Transverse colon (tissue), 4 donors: Measurements from ENCODE around the gene EFNA4. TPM values are rescaled to one million over a fixed set of nuclear protein-coding genes. Genes with fewer than 3 reads are reported as not detected.

Experiments
- DNase-seq: peaks from one replicate; pipeline ENCODE4 v3.0.0-alpha.2; 2019
- H3K27ac ChIP-seq, 4 donors: fragments of 200-600 bp; sonication (generic); 2 replicates each; pipeline ENCODE4 v1.5.1; 2016 to 2018; ENCODE audit warnings: inconsistent platforms in 4 of 4
- H3K27me3 ChIP-seq: fragments of 200-600 bp; sonication (generic); 2 replicates; pipeline ENCODE4 v1.5.1; 2017; ENCODE audit warnings: inconsistent platforms
- H3K36me3 ChIP-seq, 4 donors: fragments of 200-600 bp; sonication (generic); 2 replicates each; pipeline ENCODE4 v1.5.1; 2017 to 2019; ENCODE audit warnings: inconsistent platforms in 4 of 4
- H3K4me1 ChIP-seq, 4 donors: fragments of 200-600 bp; sonication (generic); 2 replicates each; pipeline ENCODE4 v1.5.1; 2017 to 2020; ENCODE audit warnings: inconsistent platforms in 4 of 4
- H3K4me3 ChIP-seq, 4 donors: fragments of 200-600 bp; sonication (generic); 1 replicate in 1 of 4; 2 replicates in 3 of 4; pipeline versions ENCODE4 v1.5.1 to v1.6.1; 2017 to 2019; ENCODE audit warnings: inconsistent platforms in 4 of 4
- H3K9me3 ChIP-seq, 2 donors: fragments of 200-600 bp; sonication (generic); 2 replicates each; pipeline ENCODE4 v1.5.1; 2017 to 2019; ENCODE audit warnings: inconsistent platforms in 2 of 2
- CTCF ChIP-seq, 5 experiments: fragments of 200-600 bp in 3 of 5; fragments of 450-650 bp in 2 of 5; sonication (generic) in 3 of 5; IDR thresholded peaks; 1 replicate in 2 of 5; 2 replicates in 3 of 5; pipeline ENCODE4 v1.5.1; 2016 to 2017; ENCODE audit warnings: antibody characterized with exemption in 5 of 5, inconsistent platforms in 3 of 5, mild to moderate bottlenecking in 2 of 5, moderate library complexity in 1 of 5
- EP300 ChIP-seq: sonication (generic); formaldehyde crosslinking; IDR thresholded peaks from one replicate; pipeline ENCODE4 v1.6.1; 2017; ENCODE audit warnings: antibody characterized with exemption, low read depth
- POLR2A ChIP-seq: fragments of 450-650 bp; IDR thresholded peaks from one replicate; pipeline ENCODE4 v1.6.1; 2016; ENCODE audit warnings: antibody characterized with exemption, mild to moderate bottlenecking, moderate library complexity
- POLR2AphosphoS5 ChIP-seq, 3 donors: sonication (generic); formaldehyde crosslinking; IDR thresholded peaks; one replicate each; pipeline ENCODE4 v1.6.1; 2016; ENCODE audit warnings: antibody characterized with exemption in 3 of 3
- WGBS, 2 donors: methylation state at CpG; one replicate each; pipeline ENCODE4 v1.1.5; 2018; ENCODE audit warnings: low coverage in 1 of 2; 5-methylcytosine and 5-hydroxymethylcytosine counted together
- in situ Hi-C, 4 donors: fragments of 200-750 bp; cut with MboI; loops; one replicate each; pipeline versions ENCODE4 v1.15.0 to v1.15.1; 2017; ENCODE audit warnings: low sequenced_read_pairs in 3 of 4, low pct_ligation_motif_present in 1 of 4, low pct_unique_long_range_greater_than_20kb in 1 of 4
- intact Hi-C: fragments of 100-400 bp; cut with DNase I; formaldehyde crosslinking; loops from one replicate; pipeline ENCODE4 v1.15.1; 2023; ENCODE audit warnings: low total_unique reads
- total RNA-seq, 4 donors: library from RNA; depleted of rRNA; stranded (reverse); fragments of >200 nt; gene quantifications; one replicate each; pipeline ENCODE4 v1.1.0, GENCODE V29; 2016

EFNA4 gene
- total RNA-seq, 4 donors from 2014 or later: 18.3 to 57.2 (median 37.2) TPM

GRCh38 chr1:155072531-155073289 lies 9.2 kb downstream of the EFNA4 start:
- Histone ChIP-seq H3K27ac (no peak overlapping the region), H3K4me1 (peaks cover 12 to 21% (median 17%) of the 10 kb centered on the region in 4 donors), H3K27me3 (no peaks in the 10 kb centered on the region), H3K36me3 (no peaks in the 10 kb centered on the region), H3K9me3 (no peaks in the 10 kb centered on the region), H3K4me3 (no peak overlapping the region)
- WGBS, 2 donors: 61 to 64% methylated on average over 2 to 7 of the region's 7 CpGs
- in situ Hi-C loops: loop anchor here in 3 of 4 donors (25.0 kb wide), 1 partner anchor 110 kb away; the partner anchor contains the start of genes CKS1B (in 3 of the 3), PBXIP1 (in 3 of the 3), PYGO2 (in 3 of the 3) and SHC1 (in 3 of the 3)
- intact Hi-C loops: no loop called here
- TF ChIP-seq CTCF (IDR thresholded peaks at IDR 0.05) (no peak), POLR2AphosphoS5 (IDR thresholded peaks at IDR 0.05) (no peak), EP300 (no peak), POLR2A (no peak)
- DNase-seq: no peak

- no peak overlapping the region for H3K27ac ChIP-seq
- no peaks in the 10 kb centered on the region for H3K9me3 ChIP-seq
- in situ Hi-C loops: loop anchor here in 3 of 4 donors (25.0 kb wide), 1 partner anchor 111 kb away; the partner anchor contains the start of genes CKS1B (in 3 of the 3), PBXIP1 (in 3 of the 3), PYGO2 (in 3 of the 3) and SHC1 (in 3 of the 3)
- no peaks in the 10 kb centered on the region for H3K27me3 ChIP-seq
- intact Hi-C loops: no loop called here
- peaks cover 12 to 28% (median 17%) of the 10 kb centered on the region in 4 donors for H3K4me1 ChIP-seq
- DNase-seq: no peak
- TF ChIP-seq POLR2AphosphoS5 (IDR thresholded peaks at IDR 0.05): no peak
- TF ChIP-seq CTCF (IDR thresholded peaks at IDR 0.05): no peak
- no peak for TF ChIP-seq EP300
- no peak for TF ChIP-seq POLR2A
- no peak overlapping the region for H3K4me3 ChIP-seq
- H3K36me3 ChIP-seq: no peaks in the 10 kb centered on the region
- 86% methylated on average over 3 of the region's 3 CpGs; no CpG with 5 or more reads in 1 of the 2 donors for WGBS, 2 donors
These were observed 10.1 kb downstream of the EFNA4 start for GRCh38 chr1:155073377-155074242.

GRCh38 chr1:155075535-155075934 lies 12.0 kb downstream of the EFNA4 start:
- Histone ChIP-seq H3K27me3 (peaks cover 18% of the 10 kb centered on the region), H3K36me3 (no peaks in the 10 kb centered on the region), H3K27ac (no peak overlapping the region), H3K4me1 (peaks cover 24 to 38% (median 28%) of the 10 kb centered on the region in 4 donors), H3K9me3 (no peaks in the 10 kb centered on the region), H3K4me3 (no peak overlapping the region)
- intact Hi-C loops (no loop called here), in situ Hi-C loops (no loop called here)
- 71 to 73% methylated on average over 1 to 5 of the region's 5 CpGs for WGBS, 2 donors
- DNase-seq: no peak
- TF ChIP-seq POLR2A (no peak), EP300 (no peak), POLR2AphosphoS5 (IDR thresholded peaks at IDR 0.05) (no peak), CTCF (IDR thresholded peaks at IDR 0.05) (no peak)

GRCh38 chr1:155076371-155076770 lies 12.8 kb downstream of the EFNA4 start:
- TF ChIP-seq EP300 (no peak), POLR2A (no peak)
- 64% methylated on average over 1 of the region's 1 CpG; no CpG with 5 or more reads in 1 of the 2 donors for WGBS, 2 donors
- H3K36me3 ChIP-seq: no peaks in the 10 kb centered on the region
- H3K4me1 ChIP-seq: peaks cover 27 to 38% (median 29%) of the 10 kb centered on the region in 4 donors
- intact Hi-C loops (no loop called here), in situ Hi-C loops (no loop called here)
- no peak overlapping the region for H3K4me3 ChIP-seq
- DNase-seq: no peak
- peaks cover 26% of the 10 kb centered on the region for H3K27me3 ChIP-seq
- no peak overlapping the region for H3K27ac ChIP-seq
- H3K9me3 ChIP-seq: no peaks in the 10 kb centered on the region
